IMR-90 (cell line): Measurements from ENCODE around the gene GGACT. TPM values are rescaled to one million over a fixed set of nuclear protein-coding genes. Genes with fewer than 3 reads are reported as not detected.

Experiments
- ATAC-seq: fragments of 200-7000 bp; cut with Tn5 transposase; 2 replicates; pipeline ENCODE4 v1.9.1; 2020; ENCODE audit warnings: low read depth, mild to moderate bottlenecking, moderate library complexity
- BruUV-seq: library from RNA; stranded (reverse); fragments of 400-500 nt; replicated peaks from 2 replicates; lab custom pipeline; 2021; lab: Mats Ljungman, UMichigan
- CTCF ChIA-PET: fragments of 300-600 bp; formaldehyde crosslinking; extraction: SDS; loops from one replicate; lab custom pipeline; 2021; ENCODE audit warnings: antibody characterized with exemption; lab: Yijun Ruan, JAX
- POLR2A ChIA-PET: fragments of 300-600 bp; sonication (Branson Sonifier 250); formaldehyde crosslinking; loops from one replicate; lab custom pipeline; 2022; ENCODE audit warnings: antibody characterized with exemption; ENCODE audit not compliant: unreplicated experiment; lab: Charles Lee
- DNase-seq: peaks from one replicate; pipeline ENCODE4 v3.0.0; 2013
- H2AFZ ChIP-seq: replicated peaks from 2 replicates; pipeline ENCODE3; 2013; ENCODE audit warnings: low read length, mild to moderate bottlenecking; ENCODE audit not compliant: poor library complexity
- H2AK5ac ChIP-seq: 2 replicates; pipeline ENCODE4 v1.6.1; 2013; ENCODE audit warnings: low read depth, low read length, inconsistent platforms
- H2AK9ac ChIP-seq: replicated peaks from 2 replicates; pipeline ENCODE3; 2013; ENCODE audit warnings: mild to moderate bottlenecking, low read depth, low read length, moderate library complexity; ENCODE audit not compliant: poor library complexity
- H2BK120ac ChIP-seq: 2 replicates; pipeline ENCODE4 v1.6.1; 2013; ENCODE audit warnings: low read depth, low read length, inconsistent platforms
- H2BK15ac ChIP-seq: 3 replicates; pipeline ENCODE4 v1.6.1; 2013; ENCODE audit warnings: low read depth, low read length, inconsistent platforms
- H2BK20ac ChIP-seq: 2 replicates; pipeline ENCODE4 v1.6.1; 2013; ENCODE audit warnings: low read depth, mild to moderate bottlenecking, inconsistent platforms, low read length, moderate library complexity
- H2BK5ac ChIP-seq: 2 replicates; pipeline ENCODE4 v1.6.1; 2013; ENCODE audit warnings: mild to moderate bottlenecking, low read depth, low read length, inconsistent platforms; ENCODE audit not compliant: poor library complexity, severe bottlenecking
- H3K14ac ChIP-seq: replicated peaks from 2 replicates; pipeline ENCODE4 v1.6.1; 2013; ENCODE audit warnings: low read depth, low read length, inconsistent platforms
- H3K18ac ChIP-seq: 2 replicates; pipeline ENCODE4 v1.6.1; 2013; ENCODE audit warnings: low read depth, low read length, control low read depth
- H3K23ac ChIP-seq: 2 replicates; pipeline ENCODE4 v1.6.1; 2013; ENCODE audit warnings: low read depth, low read length, inconsistent platforms
- H3K27ac ChIP-seq: 2 replicates; pipeline ENCODE4 v1.5.1; 2013; ENCODE audit warnings: mild to moderate bottlenecking, control low read depth, low read length; ENCODE audit not compliant: insufficient read depth
- H3K27me3 ChIP-seq: 2 replicates; pipeline ENCODE4 v1.6.1; 2013; ENCODE audit warnings: low read length; ENCODE audit not compliant: control insufficient read depth, insufficient read depth
- H3K36me3 ChIP-seq: 2 replicates; pipeline ENCODE4 v1.6.1; 2013; ENCODE audit warnings: low read length, mixed read lengths; ENCODE audit not compliant: control insufficient read depth, insufficient read depth
- H3K4ac ChIP-seq: 2 replicates; pipeline ENCODE4 v1.6.1; 2013; ENCODE audit warnings: low read depth, low read length, inconsistent platforms
- H3K4me1 ChIP-seq: 2 replicates; pipeline ENCODE4 v1.6.1; 2013; ENCODE audit warnings: low read length, mixed read lengths; ENCODE audit not compliant: control insufficient read depth, insufficient read depth
- H3K4me2 ChIP-seq: 2 replicates; pipeline ENCODE4 v1.6.1; 2013; ENCODE audit warnings: low read depth, mild to moderate bottlenecking, control low read depth, low read length, moderate library complexity
- H3K4me3 ChIP-seq: 2 replicates; pipeline ENCODE4 v1.5.1; 2013; ENCODE audit warnings: low read depth, mild to moderate bottlenecking, control low read depth, low read length, moderate library complexity; ENCODE audit not compliant: insufficient read depth
- H3K56ac ChIP-seq: 2 replicates; pipeline ENCODE4 v1.6.1; 2013; ENCODE audit warnings: low read length, inconsistent platforms; ENCODE audit not compliant: insufficient read depth; ENCODE audit errors: extremely low read depth
- H3K79me1 ChIP-seq, 2 experiments: 2 replicates each; pipeline ENCODE4 v1.6.1; 2013; ENCODE audit warnings: low read length in 2 of 2, inconsistent platforms in 1 of 2, low read depth in 1 of 2
- H3K9ac ChIP-seq: 2 replicates; pipeline ENCODE4 v1.6.1; 2013; ENCODE audit warnings: low read depth, low read length, control low read depth
- H3K9me1 ChIP-seq: 2 replicates; pipeline ENCODE4 v1.6.1; 2013; ENCODE audit warnings: low read length, inconsistent platforms; ENCODE audit not compliant: insufficient read depth
- H3K9me3 ChIP-seq: 2 replicates; pipeline ENCODE4 v1.6.1; 2013; ENCODE audit warnings: low read length; ENCODE audit not compliant: control insufficient read depth, insufficient read depth
- H4K20me1 ChIP-seq: 2 replicates; pipeline ENCODE4 v1.6.1; 2013; ENCODE audit warnings: low read length, inconsistent platforms; ENCODE audit not compliant: insufficient read depth
- H4K5ac ChIP-seq: 2 replicates; pipeline ENCODE4 v1.6.1; 2013; ENCODE audit warnings: mild to moderate bottlenecking, low read depth, low read length, control low read depth
- H4K8ac ChIP-seq, 2 experiments: 2 replicates each; pipeline ENCODE4 v1.6.1; 2013; ENCODE audit warnings: low read depth in 2 of 2, low read length in 2 of 2, control low read depth in 1 of 2, inconsistent platforms in 1 of 2
- H4K91ac ChIP-seq: 2 replicates; pipeline ENCODE4 v1.6.1; 2013; ENCODE audit warnings: low read depth, low read length, inconsistent platforms; ENCODE audit not compliant: insufficient read depth
- CHD1 ChIP-seq: IDR thresholded peaks from 2 replicates; pipeline ENCODE4 v1.6.1; 2012; ENCODE audit warnings: low read depth, low read length, improper control_type of control experiment
- MAZ ChIP-seq: IDR thresholded peaks from 2 replicates; pipeline ENCODE4 v1.6.1; 2012; ENCODE audit warnings: low read depth, mild to moderate bottlenecking, low read length, improper control_type of control experiment, moderate library complexity, borderline replicate concordance
- NFE2L2 ChIP-seq: fragments of 150-350 bp; IDR thresholded peaks from 2 replicates; pipeline ENCODE4 v1.6.1; 2016; ENCODE audit warnings: low read depth, mild to moderate bottlenecking, low read length
- POLR2A ChIP-seq: IDR thresholded peaks from 2 replicates; pipeline ENCODE4 v1.6.1; 2012; ENCODE audit warnings: mild to moderate bottlenecking, low read depth, low read length
- RAD21 ChIP-seq: IDR thresholded peaks from 2 replicates; pipeline ENCODE4 v1.6.1; 2012; ENCODE audit warnings: low read length, improper control_type of control experiment
- RCOR1 ChIP-seq: IDR thresholded peaks from 2 replicates; pipeline ENCODE4 v1.6.1; 2012; ENCODE audit warnings: mild to moderate bottlenecking, low read length, improper control_type of control experiment; ENCODE audit not compliant: insufficient replicate concordance
- RFX5 ChIP-seq: IDR thresholded peaks from 2 replicates; pipeline ENCODE4 v1.8.0; 2012; ENCODE audit warnings: low read depth, mild to moderate bottlenecking, low read length, moderate library complexity
- SMC3 ChIP-seq: fragments of 150-350 bp; IDR thresholded peaks from 2 replicates; pipeline ENCODE4 v1.6.1; 2016; ENCODE audit warnings: low read depth, mild to moderate bottlenecking, antibody characterized with exemption, low read length, moderate library complexity
- WGBS, 2 experiments: methylation state at CpG; one replicate each; pipeline versions ENCODE4 v1.1.5 to v1.1.7; 2013; ENCODE audit warnings: missing lambda C conversion rate in 2 of 2; ENCODE audit not compliant: insufficient read length in 1 of 2; ENCODE audit errors: extremely low coverage in 2 of 2; 5-methylcytosine and 5-hydroxymethylcytosine counted together
- dilution Hi-C: fragments of 300-500 bp; cut with HindIII; formaldehyde crosslinking; loops from one replicate; pipeline ENCODE4 v1.14.3; 2018; ENCODE audit warnings: low sequenced_read_pairs; ENCODE audit not compliant: unreplicated experiment
- in situ Hi-C: fragments of 300-500 bp; cut with MboI; formaldehyde crosslinking; loops from 3 replicates; pipeline ENCODE4 v1.14.3; 2019; ENCODE audit warnings: low sequenced_read_pairs, inconsistent platforms, mixed read lengths
- intact Hi-C: fragments of 100-400 bp; cut with micrococcal nuclease; formaldehyde crosslinking; loops from 2 replicates; pipeline ENCODE4 v1.10.0; 2022
- polyA plus RNA-seq, 3 experiments: library from polyadenylated mRNA; depleted of rRNA; stranded (reverse); fragments of >200 nt; gene quantifications; 2 replicates each; pipeline ENCODE4 v1.2.3, GENCODE V29; 2012; ENCODE audit warnings: low replicate concordance in 1 of 3
- total RNA-seq: library from RNA; depleted of rRNA; stranded (reverse); fragments of >200 nt; gene quantifications from 2 replicates; pipeline ENCODE4 v1.2.3, GENCODE V29; 2012
- TF ChIP-seq, protein P1 (sequence below): fragments of 150-350 bp; IDR thresholded peaks from 2 replicates; pipeline ENCODE4 v1.6.1; 2016; ENCODE audit warnings: low read depth, mild to moderate bottlenecking, low read length, moderate library complexity, borderline replicate concordance
- TF ChIP-seq, protein P2 (sequence below): fragments of 150-350 bp; IDR thresholded peaks from 2 replicates; pipeline ENCODE4 v1.6.1; 2017; ENCODE audit warnings: mild to moderate bottlenecking, antibody characterized with exemption, low read length, low read depth

The GGACT gene
- total and polyA plus RNA-seq, 2 of the 4 experiments (the other 2 are of a cell fraction), result 2.0 to 2.6 TPM

DNA sequence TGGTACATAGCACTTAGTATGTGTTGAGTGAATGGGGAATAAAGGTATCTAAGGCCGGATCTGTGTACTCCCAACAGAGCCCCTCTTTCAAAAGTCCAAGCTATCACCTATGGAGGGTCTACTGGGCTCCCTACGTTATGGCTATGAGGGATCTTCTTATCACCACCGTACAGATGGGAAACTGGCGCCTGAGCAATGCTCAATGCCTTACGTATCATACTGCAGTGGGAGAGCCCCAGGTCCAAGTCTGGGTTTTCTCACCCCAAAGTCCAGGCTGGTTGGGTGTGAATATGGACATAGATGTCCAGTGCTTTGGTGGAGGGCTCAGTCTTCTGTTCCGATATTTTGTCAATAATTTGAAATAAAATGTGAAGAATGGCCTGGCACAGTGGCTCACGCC is 13.1 kb upstream of the GGACT start:
- in situ Hi-C loops (no loop called here), dilution Hi-C loops (no loop called here), intact Hi-C loops (no loop called here)
- Histone ChIP-seq H2AK9ac (no peak overlapping the region), H2AK5ac (no peak overlapping the region), H3K4me1 (no peaks in the 10 kb centered on the region), H4K5ac (no peak overlapping the region), H3K4me2 (no peak overlapping the region), H3K18ac (no peak overlapping the region), H3K27ac (no peak overlapping the region), H3K4me3 (no peak overlapping the region), H4K8ac (no peak overlapping the region), H4K91ac (no peak overlapping the region), H3K36me3 (no peaks in the 10 kb centered on the region), H2AFZ (no peak overlapping the region), H2BK5ac (no peak overlapping the region), H3K56ac (no peak overlapping the region), H3K14ac (no peak overlapping the region), H3K9me3 (no peaks in the 10 kb centered on the region; the same call in 1 of the 2 replicates), H3K4ac (no peak overlapping the region), H2BK120ac (no peak overlapping the region), H3K9me1 (no peaks in the 10 kb centered on the region), H2BK20ac (no peak overlapping the region), H2BK15ac (no peak overlapping the region), H4K20me1 (no peaks in the 10 kb centered on the region), H3K79me1 (no peaks in the 10 kb centered on the region), H3K9ac (no peak overlapping the region), H3K23ac (no peak overlapping the region), H3K27me3 (no peaks in the 10 kb centered on the region)
- TF ChIP-seq SMC3 (no peak), POLR2A (no peak), RAD21 (no peak), CHD1 (no peak), MAZ (no peak), RFX5 (no peak), NFE2L2 (no peak), RCOR1 (no peak)
- TF ChIP-seq, protein P1, sequence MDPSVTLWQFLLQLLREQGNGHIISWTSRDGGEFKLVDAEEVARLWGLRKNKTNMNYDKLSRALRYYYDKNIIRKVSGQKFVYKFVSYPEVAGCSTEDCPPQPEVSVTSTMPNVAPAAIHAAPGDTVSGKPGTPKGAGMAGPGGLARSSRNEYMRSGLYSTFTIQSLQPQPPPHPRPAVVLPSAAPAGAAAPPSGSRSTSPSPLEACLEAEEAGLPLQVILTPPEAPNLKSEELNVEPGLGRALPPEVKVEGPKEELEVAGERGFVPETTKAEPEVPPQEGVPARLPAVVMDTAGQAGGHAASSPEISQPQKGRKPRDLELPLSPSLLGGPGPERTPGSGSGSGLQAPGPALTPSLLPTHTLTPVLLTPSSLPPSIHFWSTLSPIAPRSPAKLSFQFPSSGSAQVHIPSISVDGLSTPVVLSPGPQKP, result no peak
- TF ChIP-seq, protein P2, sequence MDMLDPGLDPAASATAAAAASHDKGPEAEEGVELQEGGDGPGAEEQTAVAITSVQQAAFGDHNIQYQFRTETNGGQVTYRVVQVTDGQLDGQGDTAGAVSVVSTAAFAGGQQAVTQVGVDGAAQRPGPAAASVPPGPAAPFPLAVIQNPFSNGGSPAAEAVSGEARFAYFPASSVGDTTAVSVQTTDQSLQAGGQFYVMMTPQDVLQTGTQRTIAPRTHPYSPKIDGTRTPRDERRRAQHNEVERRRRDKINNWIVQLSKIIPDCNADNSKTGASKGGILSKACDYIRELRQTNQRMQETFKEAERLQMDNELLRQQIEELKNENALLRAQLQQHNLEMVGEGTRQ, result no peak
- ATAC-seq (no peak), DNase-seq (no peak)
- WGBS, 2 experiments, result no CpG with 5 or more reads among the region's 7 CpGs
- CTCF ChIA-PET, result no interaction called here
- no TSS peak for BruUV-seq
- POLR2A ChIA-PET, result no interaction called here
